GM21390 (cell line): ENCODE results near the gene THAP12.
"Not testable (repeated sequence)": the region's sequence is repeated elsewhere in the genome, so short reads cannot be mapped to it uniquely, and the experiment has no call there.

Experiments used
- ATAC-seq: cut with Tn5 transposase; IDR thresholded peaks from one replicate; pipeline ENCODE4 v1.9.1; 2021; ENCODE audit not compliant: unreplicated experiment

The THAP12 gene

GRCh38 chr11:76380977-76381719 is at the start of gene THAP12, which contains the start of gene GVQW3:
TSS of gene THAP12 (minus strand) at chr11:76381132. CDS start at chr11:76380836, 296 bp downstream.
TSS of gene GVQW3 (plus strand) at chr11:76381323. CDS start at chr11:76381829, 506 bp downstream.
- peak; percentile 70 for ATAC-seq

- ATAC-seq = no peak
Measured at GRCh38 chr11:76426660-76427059, 45.7 kb upstream of the THAP12 start.

GRCh38 chr11:76424891-76425290 is 44.0 kb upstream of the THAP12 start:
- ATAC-seq = peak; percentile 16

- ATAC-seq = peak; percentile 73
Measured at GRCh38 chr11:76424379-76424778, 43.4 kb upstream of the THAP12 start.

GRCh38 chr11:76419896-76420295 is 39.0 kb upstream of the THAP12 start:
- ATAC-seq = no peak

- ATAC-seq = no peak
Measured at GRCh38 chr11:76415073-76415472, 34.1 kb upstream of the THAP12 start.

GRCh38 chr11:76410851-76411357 is 30.0 kb upstream of the THAP12 start:
- ATAC-seq = no peak

- ATAC-seq = no peak
Measured at GRCh38 chr11:76408171-76408965, 27.4 kb upstream of the THAP12 start.

GRCh38 chr11:76406359-76406758 is 25.4 kb upstream of the THAP12 start:
- no peak for ATAC-seq

GRCh38 chr11:76401484-76401883 is 20.6 kb upstream of the THAP12 start:
- not testable (repeated sequence) for ATAC-seq

- ATAC-seq = no peak
Measured at GRCh38 chr11:76400967-76401366, 20.0 kb upstream of the THAP12 start.

GRCh38 chr11:76397383-76397782 is 16.5 kb upstream of the THAP12 start:
- no peak for ATAC-seq

- no peak for ATAC-seq
Measured at GRCh38 chr11:76395296-76395695, 14.4 kb upstream of the THAP12 start.

GRCh38 chr11:76394411-76394810 is 13.5 kb upstream of the THAP12 start:
- no peak for ATAC-seq

- ATAC-seq = no peak
Measured at GRCh38 chr11:76392870-76393269, 11.9 kb upstream of the THAP12 start.

GRCh38 chr11:76391811-76392475 is 11.0 kb upstream of the THAP12 start:
- no peak for ATAC-seq

GRCh38 chr11:76391021-76391420 is 10.1 kb upstream of the THAP12 start:
- no peak for ATAC-seq

- ATAC-seq = no peak
Measured at GRCh38 chr11:76388408-76388807, 7.5 kb upstream of the THAP12 start.

- no peak for ATAC-seq
Measured at GRCh38 chr11:76385903-76386302, 5.0 kb upstream of the THAP12 start.

GRCh38 chr11:76382209-76382608 is 1.3 kb upstream of the THAP12 start:
- ATAC-seq = no peak
